IMR-90 (cell line): Measurements from ENCODE around the gene CGA. TPM values are rescaled to one million over a fixed set of nuclear protein-coding genes. Genes with fewer than 3 reads are reported as not detected.

Experiments used
- ATAC-seq: fragments of 200-7000 bp; cut with Tn5 transposase; 2 replicates; pipeline ENCODE4 v1.9.1; 2020; ENCODE audit warnings: low read depth, mild to moderate bottlenecking, moderate library complexity
- BruUV-seq: library from RNA; stranded (reverse); fragments of 400-500 nt; replicated peaks from 2 replicates; lab custom pipeline; 2021; lab: Mats Ljungman, UMichigan
- CTCF ChIA-PET: fragments of 300-600 bp; formaldehyde crosslinking; extraction: SDS; loops from one replicate; lab custom pipeline; 2021; ENCODE audit warnings: antibody characterized with exemption; lab: Yijun Ruan, JAX
- POLR2A ChIA-PET: fragments of 300-600 bp; sonication (Branson Sonifier 250); formaldehyde crosslinking; loops from one replicate; lab custom pipeline; 2022; ENCODE audit warnings: antibody characterized with exemption; ENCODE audit not compliant: unreplicated experiment; lab: Charles Lee
- DNase-seq: peaks from one replicate; pipeline ENCODE4 v3.0.0; 2013
- H2AFZ ChIP-seq: replicated peaks from 2 replicates; pipeline ENCODE3; 2013; ENCODE audit warnings: low read length, mild to moderate bottlenecking; ENCODE audit not compliant: poor library complexity
- H2AK5ac ChIP-seq: 2 replicates; pipeline ENCODE4 v1.6.1; 2013; ENCODE audit warnings: low read depth, low read length, inconsistent platforms
- H2AK9ac ChIP-seq: replicated peaks from 2 replicates; pipeline ENCODE3; 2013; ENCODE audit warnings: mild to moderate bottlenecking, low read depth, low read length, moderate library complexity; ENCODE audit not compliant: poor library complexity
- H2BK120ac ChIP-seq: 2 replicates; pipeline ENCODE4 v1.6.1; 2013; ENCODE audit warnings: low read depth, low read length, inconsistent platforms
- H2BK15ac ChIP-seq: 3 replicates; pipeline ENCODE4 v1.6.1; 2013; ENCODE audit warnings: low read depth, low read length, inconsistent platforms
- H2BK20ac ChIP-seq: 2 replicates; pipeline ENCODE4 v1.6.1; 2013; ENCODE audit warnings: low read depth, mild to moderate bottlenecking, inconsistent platforms, low read length, moderate library complexity
- H2BK5ac ChIP-seq: 2 replicates; pipeline ENCODE4 v1.6.1; 2013; ENCODE audit warnings: mild to moderate bottlenecking, low read depth, low read length, inconsistent platforms; ENCODE audit not compliant: poor library complexity, severe bottlenecking
- H3K14ac ChIP-seq: replicated peaks from 2 replicates; pipeline ENCODE4 v1.6.1; 2013; ENCODE audit warnings: low read depth, low read length, inconsistent platforms
- H3K18ac ChIP-seq: 2 replicates; pipeline ENCODE4 v1.6.1; 2013; ENCODE audit warnings: low read depth, low read length, control low read depth
- H3K23ac ChIP-seq: 2 replicates; pipeline ENCODE4 v1.6.1; 2013; ENCODE audit warnings: low read depth, low read length, inconsistent platforms
- H3K27ac ChIP-seq: 2 replicates; pipeline ENCODE4 v1.5.1; 2013; ENCODE audit warnings: mild to moderate bottlenecking, control low read depth, low read length; ENCODE audit not compliant: insufficient read depth
- H3K27me3 ChIP-seq: 2 replicates; pipeline ENCODE4 v1.6.1; 2013; ENCODE audit warnings: low read length; ENCODE audit not compliant: control insufficient read depth, insufficient read depth
- H3K36me3 ChIP-seq: 2 replicates; pipeline ENCODE4 v1.6.1; 2013; ENCODE audit warnings: low read length, mixed read lengths; ENCODE audit not compliant: control insufficient read depth, insufficient read depth
- H3K4ac ChIP-seq: 2 replicates; pipeline ENCODE4 v1.6.1; 2013; ENCODE audit warnings: low read depth, low read length, inconsistent platforms
- H3K4me1 ChIP-seq: 2 replicates; pipeline ENCODE4 v1.6.1; 2013; ENCODE audit warnings: low read length, mixed read lengths; ENCODE audit not compliant: control insufficient read depth, insufficient read depth
- H3K4me2 ChIP-seq: 2 replicates; pipeline ENCODE4 v1.6.1; 2013; ENCODE audit warnings: low read depth, mild to moderate bottlenecking, control low read depth, low read length, moderate library complexity
- H3K4me3 ChIP-seq: 2 replicates; pipeline ENCODE4 v1.5.1; 2013; ENCODE audit warnings: low read depth, mild to moderate bottlenecking, control low read depth, low read length, moderate library complexity; ENCODE audit not compliant: insufficient read depth
- H3K56ac ChIP-seq: 2 replicates; pipeline ENCODE4 v1.6.1; 2013; ENCODE audit warnings: low read length, inconsistent platforms; ENCODE audit not compliant: insufficient read depth; ENCODE audit errors: extremely low read depth
- H3K79me1 ChIP-seq, 2 experiments: 2 replicates each; pipeline ENCODE4 v1.6.1; 2013; ENCODE audit warnings: low read length in 2 of 2, inconsistent platforms in 1 of 2, low read depth in 1 of 2
- H3K9ac ChIP-seq: 2 replicates; pipeline ENCODE4 v1.6.1; 2013; ENCODE audit warnings: low read depth, low read length, control low read depth
- H3K9me1 ChIP-seq: 2 replicates; pipeline ENCODE4 v1.6.1; 2013; ENCODE audit warnings: low read length, inconsistent platforms; ENCODE audit not compliant: insufficient read depth
- H3K9me3 ChIP-seq: 2 replicates; pipeline ENCODE4 v1.6.1; 2013; ENCODE audit warnings: low read length; ENCODE audit not compliant: control insufficient read depth, insufficient read depth
- H4K20me1 ChIP-seq: 2 replicates; pipeline ENCODE4 v1.6.1; 2013; ENCODE audit warnings: low read length, inconsistent platforms; ENCODE audit not compliant: insufficient read depth
- H4K5ac ChIP-seq: 2 replicates; pipeline ENCODE4 v1.6.1; 2013; ENCODE audit warnings: mild to moderate bottlenecking, low read depth, low read length, control low read depth
- H4K8ac ChIP-seq, 2 experiments: 2 replicates each; pipeline ENCODE4 v1.6.1; 2013; ENCODE audit warnings: low read depth in 2 of 2, low read length in 2 of 2, control low read depth in 1 of 2, inconsistent platforms in 1 of 2
- H4K91ac ChIP-seq: 2 replicates; pipeline ENCODE4 v1.6.1; 2013; ENCODE audit warnings: low read depth, low read length, inconsistent platforms; ENCODE audit not compliant: insufficient read depth
- CEBPB ChIP-seq: IDR thresholded peaks from 2 replicates; pipeline ENCODE4 v1.6.1; 2012; ENCODE audit warnings: low read depth, low read length, improper control_type of control experiment
- CTCF ChIP-seq: conservative IDR thresholded peaks from 2 replicates; pipeline ENCODE4 v1.5.1; 2012; ENCODE audit warnings: mild to moderate bottlenecking, low read depth, low read length, improper control_type of control experiment
- FOS ChIP-seq: fragments of 150-350 bp; IDR thresholded peaks from 2 replicates; pipeline ENCODE4 v1.6.1; 2016; ENCODE audit warnings: low read depth, low read length
- WGBS, 2 experiments: methylation state at CpG; one replicate each; pipeline versions ENCODE4 v1.1.5 to v1.1.7; 2013; ENCODE audit warnings: missing lambda C conversion rate in 2 of 2; ENCODE audit not compliant: insufficient read length in 1 of 2; ENCODE audit errors: extremely low coverage in 2 of 2; 5-methylcytosine and 5-hydroxymethylcytosine counted together
- dilution Hi-C: fragments of 300-500 bp; cut with HindIII; formaldehyde crosslinking; loops from one replicate; pipeline ENCODE4 v1.14.3; 2018; ENCODE audit warnings: low sequenced_read_pairs; ENCODE audit not compliant: unreplicated experiment
- in situ Hi-C: fragments of 300-500 bp; cut with MboI; formaldehyde crosslinking; loops from 3 replicates; pipeline ENCODE4 v1.14.3; 2019; ENCODE audit warnings: low sequenced_read_pairs, inconsistent platforms, mixed read lengths
- intact Hi-C: fragments of 100-400 bp; cut with micrococcal nuclease; formaldehyde crosslinking; loops from 2 replicates; pipeline ENCODE4 v1.10.0; 2022
- polyA plus RNA-seq, 3 experiments: library from polyadenylated mRNA; depleted of rRNA; stranded (reverse); fragments of >200 nt; gene quantifications; 2 replicates each; pipeline ENCODE4 v1.2.3, GENCODE V29; 2012; ENCODE audit warnings: low replicate concordance in 1 of 3
- total RNA-seq: library from RNA; depleted of rRNA; stranded (reverse); fragments of >200 nt; gene quantifications from 2 replicates; pipeline ENCODE4 v1.2.3, GENCODE V29; 2012

The CGA gene
- total and polyA plus RNA-seq, 2 of the 4 experiments (the other 2 are of a cell fraction): 0.15 TPM; not detected in 1

DNA sequence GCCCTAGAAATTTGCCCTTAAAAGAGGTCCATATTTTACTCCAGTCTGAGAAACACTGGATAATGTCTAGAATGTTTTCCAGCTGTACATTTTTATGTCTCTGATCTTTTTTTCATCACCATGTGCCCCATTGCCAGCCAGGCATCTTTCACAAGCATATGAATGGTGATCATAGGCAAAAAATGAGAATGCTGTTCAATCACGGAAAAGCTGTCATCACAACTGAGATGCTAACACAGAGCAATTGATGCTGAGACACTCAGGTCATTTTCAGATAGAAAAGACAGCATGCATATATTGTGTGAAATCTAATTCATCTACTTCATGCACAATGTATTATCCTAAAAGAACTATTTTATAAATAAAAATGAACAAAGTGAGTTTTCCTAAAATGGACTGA lies 41.6 kb downstream of the CGA start:
- no peak overlapping the region for H3K14ac ChIP-seq
- H3K4ac ChIP-seq: no peak overlapping the region
- ChIA-PET CTCF (no interaction called here), POLR2A (no interaction called here)
- no peak overlapping the region for H4K91ac ChIP-seq
- TF ChIP-seq CEBPB (no peak), CTCF (no peak), FOS (no peak)
- H2BK20ac ChIP-seq: no peak overlapping the region
- H3K79me1 ChIP-seq: no peaks in the 10 kb centered on the region
- H3K9me3 ChIP-seq: no peaks in the 10 kb centered on the region
- no peaks in the 10 kb centered on the region for H4K20me1 ChIP-seq
- no peaks in the 10 kb centered on the region for H3K9me1 ChIP-seq
- WGBS, 2 experiments: no CpG with 5 or more reads among the region's 1 CpG
- H2BK5ac ChIP-seq: no peak overlapping the region
- dilution Hi-C loops: no loop called here
- no peak overlapping the region for H3K18ac ChIP-seq
- H3K4me1 ChIP-seq: no peaks in the 10 kb centered on the region
- H3K23ac ChIP-seq: no peak overlapping the region
- H3K27me3 ChIP-seq: no peaks in the 10 kb centered on the region
- H2AK9ac ChIP-seq: no peak overlapping the region
- H4K5ac ChIP-seq: no peak overlapping the region
- no peak overlapping the region for H4K8ac ChIP-seq
- H2AK5ac ChIP-seq: no peak overlapping the region
- intact Hi-C loops: no loop called here
- H2BK120ac ChIP-seq: no peak overlapping the region
- H3K9ac ChIP-seq: no peak overlapping the region
- H3K36me3 ChIP-seq: no peaks in the 10 kb centered on the region
- DNase-seq (no peak), ATAC-seq (no peak)
- H3K4me3 ChIP-seq: no peak overlapping the region
- in situ Hi-C loops: no loop called here
- no TSS peak for BruUV-seq
- H2BK15ac ChIP-seq: no peak overlapping the region
- H3K27ac ChIP-seq: no peak overlapping the region
- H2AFZ ChIP-seq: no peak overlapping the region
- H3K56ac ChIP-seq: no peak overlapping the region
- H3K4me2 ChIP-seq: no peak overlapping the region
